Activated gamma-delta T cell treated with Interleukin-2 at 50 U/mL for 16 hours (primary cell): ENCODE measurements around the gene OR6N1.

Source experiments
- DNase-seq: peaks from one replicate; pipeline ENCODE4 v3.0.0-alpha.2; 2020

The OR6N1 gene

GRCh38 chr1:158735848-158736247 is 36.1 kb downstream of the OR6N1 start:
- no peak for DNase-seq

GRCh38 chr1:158732524-158732923 is 39.5 kb downstream of the OR6N1 start:
- no peak for DNase-seq

DNA sequence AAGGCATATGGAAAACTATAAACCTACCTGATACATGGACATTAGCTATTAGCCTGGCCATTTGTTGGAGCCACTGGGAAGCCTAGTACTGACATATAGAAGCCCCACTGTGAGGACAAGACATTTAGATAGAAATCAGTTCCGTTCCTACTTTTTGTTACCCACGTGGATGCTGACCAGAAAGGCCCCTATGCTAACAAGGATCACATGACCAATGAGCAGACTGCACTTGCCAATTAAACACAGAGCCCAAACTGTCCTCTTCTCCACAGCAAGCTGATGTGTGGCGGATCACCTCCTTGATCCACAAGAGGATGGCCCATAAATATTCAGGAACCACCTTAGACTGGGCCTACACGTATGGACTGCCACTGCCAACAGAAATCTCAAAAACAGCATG is 40.3 kb downstream of the OR6N1 start:
- no peak for DNase-seq

DNA sequence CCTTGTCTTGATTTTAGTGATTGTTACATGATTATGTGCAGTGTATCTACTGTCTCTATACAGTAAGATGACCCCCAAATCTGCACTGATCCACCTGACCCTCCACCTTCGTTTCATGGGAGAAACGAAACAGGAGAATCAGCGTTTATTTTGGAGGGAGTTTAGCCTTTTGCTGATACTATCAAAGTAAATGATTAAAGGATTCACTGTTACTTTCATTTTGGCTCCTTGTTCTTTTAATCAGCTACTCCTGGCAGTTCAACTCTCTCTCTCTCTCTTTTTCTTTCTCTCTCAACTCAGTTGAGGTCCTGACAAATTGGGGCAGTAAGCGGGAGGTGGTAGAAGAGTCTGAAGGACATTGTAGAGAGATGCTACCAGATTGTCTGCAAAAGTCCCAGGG is 41.5 kb downstream of the OR6N1 start:
- no peak for DNase-seq

DNA sequence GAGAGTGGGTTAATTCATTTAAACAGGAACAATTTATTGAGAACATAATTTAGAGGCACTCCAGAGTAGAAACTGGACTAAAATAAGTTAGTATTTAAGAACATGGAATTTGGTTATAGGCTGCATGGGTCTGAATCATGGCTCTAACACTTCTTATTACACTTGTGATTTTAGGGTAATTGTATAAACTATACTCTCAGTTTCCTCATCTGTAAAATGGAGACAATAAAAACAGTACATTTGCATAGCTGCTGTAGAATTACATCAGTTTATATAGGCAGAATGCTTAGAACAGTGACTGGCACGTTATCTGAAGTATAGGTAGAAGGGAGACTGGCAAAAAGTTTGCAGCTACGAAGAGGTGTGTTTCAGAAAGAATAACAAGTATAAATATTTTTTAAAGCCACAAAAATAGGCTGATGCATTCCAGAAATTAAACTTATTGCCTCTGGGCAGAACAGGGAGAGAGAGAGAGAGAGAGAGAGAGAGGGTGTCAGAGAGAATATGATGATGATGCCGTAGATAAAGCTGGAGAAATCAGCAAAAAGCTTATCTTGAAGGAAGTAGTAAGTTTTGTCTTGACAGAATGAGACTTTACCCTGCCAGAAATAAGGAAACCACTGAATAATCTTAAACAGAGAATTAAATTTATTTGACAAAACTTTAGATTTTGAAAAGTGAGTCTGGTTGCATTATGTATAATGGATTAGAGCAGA is 43.3 kb downstream of the OR6N1 start:
- DNase-seq: no peak

DNA sequence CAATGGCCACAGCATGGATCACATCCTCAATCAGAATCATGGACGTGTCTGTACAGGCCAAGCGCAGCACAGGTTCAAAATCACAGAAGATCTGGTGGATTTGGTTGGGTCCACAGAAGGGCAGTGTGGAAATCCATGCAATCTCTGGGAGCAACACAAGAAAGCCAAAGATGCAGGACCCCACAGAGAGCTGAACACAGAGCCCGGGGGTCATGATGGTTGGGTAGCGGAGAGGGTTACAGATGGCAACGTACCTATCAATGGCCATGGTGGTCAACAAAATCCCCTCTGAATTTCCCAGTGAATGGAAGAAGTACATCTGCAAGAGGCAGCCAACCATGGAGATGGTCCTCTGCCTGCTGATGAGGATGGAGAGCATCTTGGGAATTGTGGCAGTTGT is 47.6 kb downstream of the OR6N1 start:
- no peak for DNase-seq

GRCh38 chr1:158720620-158721019 is 51.4 kb downstream of the OR6N1 start, which contains the start of gene OR6K3:
Gene OR6K3, minus strand, starts transcription at chr1:158720720. Its CDS starts 2,605 bp downstream, at chr1:158718115.
- DNase-seq: no peak

GRCh38 chr1:158719664-158720063 is 52.3 kb downstream of the OR6N1 start:
- DNase-seq: no peak

DNA sequence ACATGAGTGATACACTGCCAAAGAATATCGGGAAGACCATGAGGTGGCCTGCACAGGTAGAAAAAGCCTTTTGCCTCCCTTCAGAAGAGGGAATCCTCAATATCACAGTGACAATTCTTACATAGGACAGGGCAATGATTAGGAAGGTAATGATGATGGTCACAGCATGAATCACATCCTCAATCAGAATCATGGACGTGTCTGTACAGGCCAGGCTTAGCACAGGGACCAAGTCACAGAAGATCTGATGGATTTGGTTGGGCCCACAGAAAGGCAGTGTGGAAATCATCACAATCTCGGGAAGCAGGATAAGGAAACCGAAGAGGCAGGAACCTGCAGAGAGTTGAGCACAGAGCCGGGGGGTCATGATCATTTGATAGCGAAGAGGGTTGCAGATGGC is 54.7 kb downstream of the OR6N1 start:
- DNase-seq: no peak

GRCh38 chr1:158716335-158716734 is 55.7 kb downstream of the OR6N1 start:
- DNase-seq: no peak

- DNase-seq: no peak
These were observed 57.2 kb downstream of the OR6N1 start for GRCh38 chr1:158714754-158715153.
